Renal cortex interstitium (tissue), 11 donors: ENCODE data around the gene TNKS2. TPM values are rescaled to one million over a fixed set of nuclear protein-coding genes. Genes with fewer than 3 reads are reported as not detected.
"Not testable (repeated sequence)": the region's sequence is repeated elsewhere in the genome, so short reads cannot be mapped to it uniquely, and the experiment has no call there.

ENCODE experiments used
- DNase-seq, 11 donors: peaks; one replicate each; pipeline ENCODE4 v3.0.0-alpha.2; 2013; ENCODE audit warnings: low read depth in 9 of 11, low spot score in 4 of 11; ENCODE audit errors: extremely low read depth in 1 of 11
- polyA plus RNA-seq, 3 donors: library from polyadenylated mRNA; unstranded; fragments of 120-200 nt; gene quantifications; one replicate each; pipeline ENCODE4 v1.2.1, GENCODE V29; 2013; ENCODE audit not compliant: insufficient read length in 3 of 3

The TNKS2 gene
- polyA plus RNA-seq, 3 donors: 53.9 to 69.5 (median 61.5) TPM

GRCh38 chr10:91891125-91892001 lies 93.1 kb downstream of the TNKS2 start:
- no peak for DNase-seq

DNA sequence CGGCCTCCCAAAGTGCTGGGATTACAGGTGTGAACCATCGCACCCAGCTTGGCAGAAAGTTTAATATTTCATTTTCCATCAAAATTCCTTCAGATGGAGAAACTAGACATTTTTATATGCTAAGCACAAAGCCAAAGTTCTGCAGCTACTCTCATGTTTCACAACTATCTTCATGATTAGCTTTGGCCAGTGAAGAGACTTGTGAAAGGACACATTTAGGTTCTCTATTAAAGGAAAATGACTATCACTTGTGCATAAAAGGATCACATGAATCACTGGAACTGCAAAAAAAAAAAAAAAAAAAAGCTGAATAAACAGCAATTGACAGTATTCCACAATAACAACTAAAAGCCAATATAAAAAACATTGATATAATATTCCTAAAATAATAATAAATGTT lies 94.8 kb downstream of the TNKS2 start:
- no peak for DNase-seq

- DNase-seq: not testable (repeated sequence)
Measured at GRCh38 chr10:91894261-91894685, 96.0 kb downstream of the TNKS2 start.

- DNase-seq: no peak
Measured at GRCh38 chr10:91896212-91896756, 98.1 kb downstream of the TNKS2 start.

DNA sequence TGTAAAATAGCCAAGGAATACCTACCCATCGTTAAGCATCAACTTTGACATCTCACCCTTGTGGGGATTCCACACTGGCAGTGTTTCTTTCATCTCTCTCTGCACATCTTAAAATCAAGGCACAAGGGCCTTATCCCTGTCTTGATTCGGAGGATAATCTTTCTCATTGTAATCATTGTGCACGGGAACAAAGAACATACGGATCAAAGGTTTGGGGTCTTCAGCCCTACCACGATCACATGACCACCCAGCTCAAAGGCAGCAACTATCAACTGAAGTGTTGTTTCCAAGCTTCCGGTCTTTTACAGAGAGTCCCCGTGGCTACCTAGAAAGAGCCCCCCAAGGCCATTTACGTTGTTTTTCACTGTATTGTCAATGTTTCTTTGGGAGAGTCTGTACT lies 99.2 kb downstream of the TNKS2 start:
- no peak for DNase-seq

- no peak for DNase-seq
Measured at GRCh38 chr10:91901784-91902677, 103.8 kb downstream of the TNKS2 start.

- no peak for DNase-seq
Measured at GRCh38 chr10:91907033-91907594, 108.9 kb downstream of the TNKS2 start.

- no peak for DNase-seq
Measured at GRCh38 chr10:91907914-91908336, 109.7 kb downstream of the TNKS2 start.

DNA sequence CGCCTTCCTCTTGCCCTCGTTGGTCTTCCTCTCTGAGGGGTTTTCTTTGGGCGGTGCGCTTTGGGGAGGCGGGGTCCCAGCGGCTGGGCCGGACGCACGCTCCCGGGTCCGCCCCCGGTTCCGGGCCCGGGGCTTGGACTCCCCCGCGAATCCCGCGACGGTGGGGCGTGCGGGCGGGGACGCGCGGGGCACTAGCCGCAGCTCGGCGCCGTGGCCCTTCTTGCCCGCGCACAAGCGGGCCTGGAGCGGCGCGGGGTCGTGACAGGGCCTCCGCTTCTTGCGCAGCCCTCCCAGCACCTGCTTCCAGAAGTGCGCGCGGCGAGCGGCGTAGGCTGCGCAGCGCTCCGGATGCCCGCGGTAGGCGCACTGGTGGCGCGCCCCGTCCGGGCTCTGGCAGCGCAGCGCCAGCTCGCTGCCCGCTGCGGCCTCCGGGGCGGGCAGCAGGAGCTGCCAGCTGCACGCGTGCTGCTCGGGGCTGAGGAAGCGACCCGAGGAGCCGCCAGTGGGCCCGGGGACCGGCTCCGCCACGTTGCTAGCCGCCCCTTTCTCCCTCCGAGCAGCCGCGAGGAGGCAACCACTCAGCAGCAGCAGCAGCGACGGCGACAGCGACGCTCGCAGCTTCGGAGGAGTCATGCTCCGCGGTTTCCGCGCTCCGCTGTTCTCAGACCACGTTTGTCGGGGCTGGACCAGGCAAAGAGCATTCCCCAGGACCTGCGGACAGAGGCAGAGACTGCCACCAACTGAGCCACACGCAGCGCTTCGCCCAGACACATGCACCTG lies 110.3 kb downstream of the TNKS2 start:
- peak in 10 of 11 donors; percentile 66 to 85 (median 78) for DNase-seq

- DNase-seq: peak in 4 of 11 donors; percentile 23 to 54 (median 30)
Measured at GRCh38 chr10:91909117-91909677, 111.0 kb downstream of the TNKS2 start, which contains the start of gene FGFBP3. Gene FGFBP3 (minus strand): TSS chr10:91909486. CDS start chr10:91908969, 517 bp downstream.

DNA sequence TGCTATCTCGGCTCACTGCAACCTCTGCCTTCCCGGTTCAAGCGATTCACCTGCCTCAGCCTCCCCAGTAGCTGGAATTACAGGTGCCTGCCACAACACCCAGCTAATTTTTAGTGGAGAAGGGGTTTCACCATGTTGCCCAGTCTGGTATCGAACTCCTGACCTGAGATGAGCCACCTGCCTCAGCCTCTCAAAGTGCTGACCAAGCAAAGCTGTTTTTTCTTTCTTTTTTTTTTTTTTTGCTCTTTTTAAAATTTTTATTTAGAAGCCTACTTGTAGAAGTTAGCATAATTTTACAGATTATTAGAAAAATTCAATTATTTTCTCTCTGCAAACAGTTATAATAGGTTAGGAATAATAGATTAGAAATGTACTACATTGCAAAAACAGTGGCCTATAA lies 112.2 kb downstream of the TNKS2 start:
- no peak for DNase-seq

Other genes with a start within 250 kb of the TNKS2 start
- 10 to 100 TPM; 34.0 to 40.5 (median 37.8) TPM for gene PPP1R3C, start 165.4 kb upstream of the TNKS2 start, polyA plus RNA-seq
- 1 to 10 TPM; 2.9 to 3.6 (median 3.6) TPM for gene FGFBP3, start 111.1 kb downstream of the TNKS2 start, polyA plus RNA-seq
- gene BTAF1, start 125.3 kb downstream of the TNKS2 start, polyA plus RNA-seq: 10 to 100 TPM; 45.5 to 56.3 (median 53.7) TPM